NK-92 treated with Interleukin-12 subunit alpha and Interleukin-12 subunit beta, amount 100 ng/mL, for 24 hours (cell line): Measurements from ENCODE around the gene ARID3C.

ENCODE experiments used
- DNase-seq: peaks from one replicate; lab custom pipeline; 2025; lab: John Stamatoyannopoulos, UW

Gene ARID3C

DNA sequence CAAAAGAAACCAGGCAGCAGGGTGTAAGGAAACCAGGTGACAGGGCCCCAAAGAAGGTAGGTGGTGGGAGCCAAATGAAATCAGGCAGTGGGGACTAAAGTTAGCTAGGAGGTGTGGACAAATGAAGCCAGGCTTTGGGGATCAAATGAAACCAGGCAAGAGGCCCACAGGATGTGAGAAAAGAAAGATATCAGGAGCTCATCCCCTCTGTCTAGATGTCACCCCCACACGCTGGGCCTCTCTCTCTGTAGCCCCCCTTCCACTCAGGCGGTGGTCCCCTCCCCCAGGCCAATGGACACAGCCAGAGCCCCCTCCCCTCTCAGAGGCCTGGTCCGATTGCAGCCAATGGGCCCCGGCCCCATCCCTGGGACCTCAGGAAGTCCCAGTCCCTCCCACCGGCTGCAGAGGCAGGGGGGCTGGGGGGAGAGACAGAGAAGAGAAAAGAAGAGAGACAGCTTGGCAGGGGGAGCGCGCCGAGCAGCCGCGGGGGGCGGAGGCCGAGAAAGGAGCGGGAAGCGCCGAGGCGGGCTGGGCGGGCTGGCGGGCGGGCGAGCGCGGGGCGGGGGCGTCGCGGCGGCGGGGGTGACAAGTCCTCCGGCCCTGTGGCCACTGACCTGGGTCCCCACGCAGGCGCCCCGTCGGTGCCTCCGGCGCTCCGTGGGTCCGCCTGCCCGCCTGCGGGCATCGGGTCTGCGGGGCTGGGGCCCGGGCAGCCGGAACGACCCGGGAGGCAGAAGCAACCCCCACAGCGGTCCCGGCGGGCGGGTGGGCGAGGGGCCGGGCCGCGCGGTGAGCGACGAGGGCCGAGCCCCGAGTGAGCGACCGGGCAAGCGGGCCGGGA lies 51.2 kb downstream of the ARID3C start:
- no peak for DNase-seq

DNA sequence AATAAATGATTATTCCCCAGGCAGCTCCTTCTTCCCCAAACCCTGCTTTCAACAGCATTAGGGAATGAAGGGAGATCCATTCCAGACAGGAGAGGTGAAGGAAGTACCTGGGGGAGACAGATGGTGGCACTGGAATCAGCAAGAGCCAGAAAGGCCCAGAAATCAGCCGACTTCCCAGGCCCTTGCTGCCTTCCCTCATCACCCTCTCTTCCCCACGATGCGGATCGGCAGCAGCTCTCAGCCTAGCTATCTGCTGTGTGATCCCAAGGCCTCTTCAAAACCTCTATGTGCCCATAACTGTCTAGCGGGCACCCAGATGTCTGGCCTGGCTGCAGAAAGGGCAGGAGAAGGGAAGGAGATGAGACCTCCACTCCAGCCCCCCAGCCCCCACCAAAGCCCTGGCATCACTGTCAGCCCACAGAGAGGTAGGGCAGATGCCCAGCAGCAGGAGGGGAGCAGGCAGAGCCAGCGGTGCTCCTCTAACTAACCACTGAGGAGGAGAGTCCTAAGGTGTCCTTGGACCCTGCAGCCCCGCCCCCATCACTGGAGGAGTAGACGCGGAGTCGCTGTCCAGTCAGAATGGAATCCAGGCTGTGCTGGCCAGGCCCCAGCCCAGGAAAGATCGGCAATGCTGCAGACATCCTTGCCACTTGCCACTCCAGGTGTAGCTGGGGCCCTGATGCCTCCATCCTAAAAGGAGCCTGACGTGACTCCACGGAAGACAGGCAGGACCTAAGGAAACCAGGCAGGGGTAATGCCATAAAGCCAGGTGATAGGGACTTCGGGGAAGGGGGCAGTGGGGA lies 52.1 kb downstream of the ARID3C start:
- DNase-seq = no peak

DNA sequence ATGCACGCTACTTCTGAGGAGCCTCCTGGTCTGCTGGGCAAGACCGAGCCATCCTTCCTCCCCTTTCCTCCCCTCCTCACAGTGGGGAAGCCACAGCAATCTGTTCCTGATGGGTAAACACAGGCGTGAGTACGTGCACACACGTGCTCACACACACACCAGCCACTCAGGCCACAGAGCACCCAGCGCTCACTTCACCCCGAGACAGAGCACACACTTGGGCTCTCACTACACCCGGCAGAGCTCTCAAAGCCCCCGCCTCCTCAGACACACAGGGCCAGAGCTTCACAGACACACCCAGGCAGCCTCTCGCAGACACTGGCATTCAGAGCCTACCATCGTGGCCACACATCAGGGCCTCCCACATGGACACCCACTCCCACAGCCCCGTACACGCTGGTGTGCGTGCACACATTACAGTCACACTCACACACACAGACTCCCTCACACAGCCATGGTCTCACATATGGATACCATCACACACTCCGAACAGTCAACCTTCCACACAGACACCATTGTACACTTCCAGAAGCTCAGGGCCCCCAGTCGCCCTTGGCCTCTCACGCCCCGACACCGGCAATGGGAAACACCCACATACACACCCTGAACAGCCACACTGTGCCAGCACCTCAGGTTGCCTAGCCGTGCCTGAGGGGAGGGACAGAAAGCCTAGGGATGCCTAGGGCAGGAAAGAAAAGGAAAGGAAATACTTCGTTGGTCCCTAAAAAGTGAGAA lies 52.8 kb downstream of the ARID3C start:
- DNase-seq = no peak

DNA sequence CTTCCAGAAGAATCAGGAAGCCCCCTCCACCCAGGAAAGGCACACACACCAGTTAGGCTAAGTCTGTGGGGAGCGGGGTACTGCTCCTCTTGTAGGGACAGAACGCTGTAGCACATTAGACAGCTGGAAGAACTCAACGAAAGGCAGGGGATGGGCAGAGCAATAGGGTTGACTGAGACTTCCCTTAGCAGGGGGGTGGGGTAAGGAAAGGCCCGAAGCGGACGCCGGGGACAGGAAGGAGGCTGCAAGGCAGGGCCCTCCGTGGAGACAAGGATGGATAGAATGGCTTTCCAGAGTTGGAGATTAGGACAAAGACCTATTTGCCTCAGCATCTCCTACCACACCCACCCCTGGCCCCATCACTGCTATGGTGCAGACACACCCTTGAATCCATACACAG lies 53.6 kb downstream of the ARID3C start:
- DNase-seq = no peak

DNA sequence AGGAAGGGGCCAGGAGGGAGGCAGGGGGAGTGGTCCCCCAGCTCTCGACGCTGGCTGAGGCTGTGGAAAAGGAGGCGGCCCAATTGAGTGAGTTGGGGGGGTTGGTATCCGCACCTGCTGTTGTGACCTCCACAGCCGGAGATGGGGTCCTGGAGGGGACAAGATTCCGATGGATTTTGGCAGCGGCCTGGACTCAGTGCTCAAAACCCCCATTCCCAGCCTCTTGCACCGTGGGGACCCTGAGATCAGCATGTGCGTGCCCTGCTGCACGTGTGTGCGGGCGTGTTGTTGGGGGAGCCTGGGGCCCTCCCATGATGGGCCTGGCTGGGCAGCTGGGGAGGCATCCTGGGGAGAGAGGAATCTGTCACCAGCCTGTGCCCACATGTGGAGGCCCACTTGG lies 54.3 kb downstream of the ARID3C start:
- no peak for DNase-seq

DNA sequence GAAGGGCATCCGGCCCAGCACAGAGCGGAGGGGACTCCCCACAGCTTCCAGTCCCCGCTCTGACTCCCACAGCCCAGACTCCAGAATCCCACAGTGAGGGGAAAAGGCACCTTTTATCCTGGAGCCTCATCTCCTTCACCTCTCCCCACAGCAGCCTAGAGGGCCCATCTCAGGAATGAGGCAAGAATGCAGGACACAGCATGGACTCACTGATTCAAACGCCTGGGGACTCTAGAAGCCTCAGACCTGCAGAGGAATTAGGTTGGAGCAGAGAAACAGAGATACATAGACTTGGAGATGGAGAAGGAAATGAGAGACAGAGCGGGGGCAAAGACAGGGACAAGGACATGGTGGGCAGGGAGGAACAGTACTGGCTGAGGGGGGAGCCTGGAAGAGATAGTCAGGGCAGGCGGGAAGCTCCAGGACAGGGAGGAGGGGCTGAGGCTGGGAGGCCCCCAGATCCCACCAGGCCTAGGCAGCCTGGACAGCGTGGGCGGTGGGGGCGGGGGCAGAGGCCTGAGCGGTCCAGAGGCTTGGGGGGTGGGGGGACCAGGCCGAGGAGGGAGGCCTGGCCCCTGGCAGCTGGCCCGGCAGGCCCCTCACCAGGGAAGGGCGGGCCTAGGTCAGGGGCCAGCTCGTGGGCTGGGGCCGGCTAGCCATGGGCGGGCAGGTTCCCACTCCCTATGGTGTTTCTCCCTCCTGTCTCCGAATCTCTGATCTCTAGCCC lies 55.1 kb downstream of the ARID3C start:
- DNase-seq = no peak

DNA sequence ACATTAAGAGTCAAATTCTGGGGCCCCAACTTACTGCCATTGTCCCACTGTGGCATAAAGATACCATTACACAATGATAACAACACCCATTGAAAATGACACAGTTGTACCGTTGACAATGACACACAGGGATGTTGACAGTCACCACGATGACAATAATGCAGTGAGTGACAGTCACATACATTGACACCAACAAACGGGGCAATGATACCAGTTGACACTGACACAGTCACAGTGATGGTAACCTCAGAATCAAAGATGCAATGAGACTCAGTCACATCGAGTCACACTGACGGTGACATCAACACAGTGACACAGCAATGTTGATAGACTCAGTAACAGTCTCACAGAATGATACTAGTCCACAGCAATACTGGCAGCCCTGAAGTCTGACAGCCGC lies 56.2 kb downstream of the ARID3C start:
- no peak for DNase-seq

DNA sequence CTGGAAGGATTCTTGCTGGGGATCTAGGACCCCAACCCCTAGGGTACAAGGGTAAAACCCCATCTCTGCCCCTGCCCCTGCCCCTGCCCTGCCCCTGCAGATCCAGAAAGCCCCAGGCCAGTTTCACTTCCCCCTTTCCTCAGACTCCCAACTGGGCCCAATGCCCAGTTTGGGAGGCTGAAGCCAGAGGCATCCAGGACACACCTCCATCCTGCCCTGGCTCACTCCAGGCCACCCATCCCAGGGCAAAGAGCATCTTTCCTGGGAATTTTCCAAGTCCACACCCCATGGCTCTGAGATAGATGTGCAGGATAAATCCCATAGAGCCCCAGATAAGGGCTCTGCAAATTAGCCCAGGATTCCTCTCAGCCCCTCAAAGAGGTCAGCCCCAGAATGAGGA lies 56.8 kb downstream of the ARID3C start:
- no peak for DNase-seq

DNA sequence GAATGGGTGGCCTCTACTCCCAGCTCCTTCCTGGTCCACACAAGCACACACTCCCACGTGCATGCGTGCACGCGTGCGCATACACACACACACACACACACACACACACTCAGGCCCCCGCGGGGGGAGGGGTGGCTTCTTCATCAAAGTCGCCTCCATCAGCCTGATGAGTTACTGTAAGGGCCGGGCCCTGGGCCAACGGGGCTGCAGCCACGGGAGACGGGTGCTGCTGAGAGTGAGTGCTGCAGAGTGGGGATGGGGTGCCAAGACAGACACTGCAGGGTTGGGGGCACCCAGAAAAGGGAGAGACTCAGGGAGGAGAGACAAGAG lies 57.4 kb downstream of the ARID3C start:
- DNase-seq = no peak
